Measurements from ENCODE around the gene SAMD11. TPM values are rescaled to one million over a fixed set of nuclear protein-coding genes. Genes with fewer than 3 reads are reported as not detected.

The SAMD11 gene
- total and polyA plus RNA-seq, 2 of the 8 experiments (the other 6 are each of a cell fraction or from before 2014, with no cell fraction given): 0.18 to 0.30 TPM

DNA sequence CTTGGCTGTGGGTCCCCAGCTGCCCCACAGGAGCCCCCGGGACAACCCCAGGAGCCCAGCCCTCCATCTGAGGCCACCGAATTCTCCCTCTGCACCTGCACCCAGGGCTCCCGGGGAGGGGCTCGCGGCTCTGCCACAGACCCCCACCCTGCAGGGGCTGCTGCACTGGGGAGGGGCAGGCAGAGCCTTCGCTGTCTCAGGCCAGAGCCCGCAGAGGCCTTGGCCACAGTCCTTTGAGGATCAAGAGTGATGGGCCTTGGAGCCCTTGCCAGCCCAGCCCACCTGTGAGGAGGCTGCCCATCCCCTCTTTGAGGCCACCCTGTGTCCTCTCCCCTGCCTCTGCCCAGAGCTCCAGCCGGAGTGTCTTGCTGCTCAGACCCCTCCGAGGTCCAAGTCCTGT is 51.6 kb downstream of the SAMD11 start (continued):
- no peak for TF ChIP-seq KDM5A (IDR thresholded peaks at IDR 0.05; ENCODE audit: low read length)
- no peak for TF ChIP-seq HDAC2 (IDR thresholded peaks at IDR 0.05; ENCODE audit: borderline replicate concordance in 1 of 2, low read depth in 2 of 2, low read length in 2 of 2)
- TF ChIP-seq, protein P1, sequence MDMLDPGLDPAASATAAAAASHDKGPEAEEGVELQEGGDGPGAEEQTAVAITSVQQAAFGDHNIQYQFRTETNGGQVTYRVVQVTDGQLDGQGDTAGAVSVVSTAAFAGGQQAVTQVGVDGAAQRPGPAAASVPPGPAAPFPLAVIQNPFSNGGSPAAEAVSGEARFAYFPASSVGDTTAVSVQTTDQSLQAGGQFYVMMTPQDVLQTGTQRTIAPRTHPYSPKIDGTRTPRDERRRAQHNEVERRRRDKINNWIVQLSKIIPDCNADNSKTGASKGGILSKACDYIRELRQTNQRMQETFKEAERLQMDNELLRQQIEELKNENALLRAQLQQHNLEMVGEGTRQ (IDR thresholded peaks at IDR 0.05; ENCODE audit: low read length): no peak
- TF ChIP-seq PHF8 (conservative IDR thresholded peaks at IDR 0.05; ENCODE audit: low read depth, low read length): no peak
